SK-N-SH treated with all-trans-retinoic acid at 6 μM for 48 hours (cell line): ENCODE results near the gene GRIA1.

ENCODE experiments used
- ARNTL ChIP-seq: fragments of 450-650 bp; formaldehyde crosslinking; IDR thresholded peaks from 2 replicates; pipeline ENCODE4 v1.5.0; 2020; ENCODE audit warnings: low read depth, mild to moderate bottlenecking, moderate library complexity, borderline replicate concordance
- GLIS3 ChIP-seq: fragments of 250-450 bp; sonication (Bioruptor Pico); IDR thresholded peaks from 2 replicates; pipeline ENCODE4 v1.5.0; 2020; ENCODE audit warnings: mild to moderate bottlenecking, moderate library complexity
- SNAI2 ChIP-seq: fragments of 250-450 bp; sonication (Bioruptor Pico); IDR thresholded peaks from 2 replicates; pipeline ENCODE4 v1.5.0; 2020; ENCODE audit warnings: mild to moderate bottlenecking, moderate library complexity
- TSHZ2 ChIP-seq: fragments of 250-450 bp; sonication (Bioruptor Pico); IDR thresholded peaks from 2 replicates; pipeline ENCODE4 v1.5.0; 2020; ENCODE audit warnings: mild to moderate bottlenecking, moderate library complexity
- TF ChIP-seq, protein P1 (sequence below): fragments of 250-450 bp; sonication (Bioruptor Pico); IDR thresholded peaks from 2 replicates; pipeline ENCODE4 v1.5.1; 2020; ENCODE audit warnings: low read depth, mild to moderate bottlenecking, moderate library complexity

GRCh38 chr5:153523831-153524230 lies 33.4 kb downstream of the GRIA1 start:
- TF ChIP-seq ARNTL (CRISPR knock-in tag), result no peak
- no peak for TF ChIP-seq SNAI2
- no peak for TF ChIP-seq GLIS3 (CRISPR knock-in tag)
- TF ChIP-seq TSHZ2, result no peak
- TF ChIP-seq, protein P1, sequence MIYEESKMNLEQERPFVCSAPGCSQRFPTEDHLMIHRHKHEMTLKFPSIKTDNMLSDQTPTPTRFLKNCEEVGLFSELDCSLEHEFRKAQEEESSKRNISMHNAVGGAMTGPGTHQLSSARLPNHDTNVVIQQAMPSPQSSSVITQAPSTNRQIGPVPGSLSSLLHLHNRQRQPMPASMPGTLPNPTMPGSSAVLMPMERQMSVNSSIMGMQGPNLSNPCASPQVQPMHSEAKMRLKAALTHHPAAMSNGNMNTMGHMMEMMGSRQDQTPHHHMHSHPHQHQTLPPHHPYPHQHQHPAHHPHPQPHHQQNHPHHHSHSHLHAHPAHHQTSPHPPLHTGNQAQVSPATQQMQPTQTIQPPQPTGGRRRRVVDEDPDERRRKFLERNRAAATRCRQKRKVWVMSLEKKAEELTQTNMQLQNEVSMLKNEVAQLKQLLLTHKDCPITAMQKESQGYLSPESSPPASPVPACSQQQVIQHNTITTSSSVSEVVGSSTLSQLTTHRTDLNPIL (CRISPR knock-in tag), result no peak
